ENCODE data around the gene PRSS12. TPM values are rescaled to one million over a fixed set of nuclear protein-coding genes. Genes with fewer than 3 reads are reported as not detected.

Gene PRSS12
- total and polyA plus RNA-seq, 2 experiments from 2014 or later: 5.5 to 12.9 TPM

DNA sequence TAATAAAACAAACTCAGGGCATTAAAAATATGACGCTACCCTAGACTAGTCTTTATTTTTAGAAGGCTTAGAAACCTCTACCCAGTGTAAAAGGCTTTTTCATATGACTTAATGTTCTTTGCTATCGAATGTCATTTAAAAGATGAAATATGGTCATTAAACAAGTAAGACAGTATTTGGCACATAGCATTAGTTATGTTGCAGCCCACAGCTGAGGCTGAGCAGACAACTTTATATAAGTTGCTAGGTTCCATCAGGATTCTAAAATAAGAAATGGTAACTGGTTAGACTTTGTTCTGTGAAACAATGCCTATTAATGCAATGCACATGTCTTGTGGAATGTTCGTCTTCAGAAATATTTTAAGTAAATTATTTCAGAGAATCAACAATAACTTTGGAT lies 10.4 kb upstream of the PRSS12 start:
- H3K9me2 ChIP-seq (ENCODE audit: insufficient read depth): no peaks in the 10 kb centered on the region
- no peaks in the 10 kb centered on the region for H3K9me3 Mint-ChIP-seq
- H3K4me1 ChIP-seq (ENCODE audit: insufficient read depth): peaks cover 19% of the 10 kb centered on the region
- H4K20me1 ChIP-seq (replicated peaks; ENCODE audit: insufficient read depth): no peaks in the 10 kb centered on the region
- DNase-seq (ENCODE audit: low spot score) (no peak), ATAC-seq (no peak)
- no peak overlapping the region for H3K27ac ChIP-seq (ENCODE audit: low read depth)
- peaks cover 2% of the 10 kb centered on the region for H3K27me3 Mint-ChIP-seq (ENCODE audit: insufficient read depth, low read depth, poor library complexity)
- no peaks in the 10 kb centered on the region for H3K36me3 Mint-ChIP-seq (ENCODE audit: low read depth)
- H3K4me2 ChIP-seq: peak overlapping the region; percentile 65; the same call in 1 of the 2 replicates
- no peaks in the 10 kb centered on the region for H3K79me2 ChIP-seq (replicated peaks; ENCODE audit: insufficient read depth)
- H3K4me3 Mint-ChIP-seq: no peak overlapping the region
- H3K27me3 ChIP-seq (ENCODE audit: insufficient read depth): no peaks in the 10 kb centered on the region
- H3F3A ChIP-seq (replicated peaks; ENCODE audit: low read depth): no peaks in the 10 kb centered on the region
- H2AFZ ChIP-seq: no peak overlapping the region; the same call in 1 of the 2 replicates
- H3K36me3 ChIP-seq (ENCODE audit: insufficient read depth): no peaks in the 10 kb centered on the region
- peak overlapping the region; percentile 62; the same call in 1 of the 2 replicates for H3K27ac Mint-ChIP-seq
- H3K4me3 ChIP-seq: no peak overlapping the region
- no peak for TF ChIP-seq STAT1 (IDR thresholded peaks at IDR 0.05; ENCODE audit: unreplicated experiment)
- TF ChIP-seq, protein P1, sequence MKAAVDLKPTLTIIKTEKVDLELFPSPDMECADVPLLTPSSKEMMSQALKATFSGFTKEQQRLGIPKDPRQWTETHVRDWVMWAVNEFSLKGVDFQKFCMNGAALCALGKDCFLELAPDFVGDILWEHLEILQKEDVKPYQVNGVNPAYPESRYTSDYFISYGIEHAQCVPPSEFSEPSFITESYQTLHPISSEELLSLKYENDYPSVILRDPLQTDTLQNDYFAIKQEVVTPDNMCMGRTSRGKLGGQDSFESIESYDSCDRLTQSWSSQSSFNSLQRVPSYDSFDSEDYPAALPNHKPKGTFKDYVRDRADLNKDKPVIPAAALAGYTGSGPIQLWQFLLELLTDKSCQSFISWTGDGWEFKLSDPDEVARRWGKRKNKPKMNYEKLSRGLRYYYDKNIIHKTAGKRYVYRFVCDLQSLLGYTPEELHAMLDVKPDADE (IDR thresholded peaks at IDR 0.05): no peak
- peaks cover 22% of the 10 kb centered on the region for H3K4me1 Mint-ChIP-seq

DNA sequence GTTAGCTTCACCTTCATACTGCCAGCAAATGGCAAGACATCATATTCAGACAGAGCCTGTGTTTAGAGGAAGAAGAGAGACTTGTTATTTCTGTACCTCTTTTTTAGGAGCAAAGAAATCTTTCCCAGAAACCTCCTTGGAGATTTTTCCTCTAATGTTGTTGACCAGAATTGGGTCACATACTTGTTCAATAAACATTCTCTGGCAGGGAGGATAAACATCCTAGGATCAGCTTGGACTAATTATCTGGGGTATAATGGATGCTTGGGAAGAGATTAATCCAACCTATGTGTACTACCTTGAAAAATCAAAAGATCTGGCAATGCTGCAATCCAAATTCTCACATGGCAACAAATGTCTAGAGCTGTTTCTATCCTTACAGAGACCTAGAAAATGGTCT lies 8.4 kb upstream of the PRSS12 start:
- H3K4me1 ChIP-seq (ENCODE audit: insufficient read depth): peaks cover 19% of the 10 kb centered on the region
- DNase-seq (ENCODE audit: low spot score) (no peak), ATAC-seq (no peak)
- H3K27me3 Mint-ChIP-seq (ENCODE audit: insufficient read depth, low read depth, poor library complexity): peaks cover 2% of the 10 kb centered on the region
- H3K27me3 ChIP-seq (ENCODE audit: insufficient read depth): no peaks in the 10 kb centered on the region
- no peak overlapping the region for H3K4me2 ChIP-seq
- no peaks in the 10 kb centered on the region for H3K36me3 Mint-ChIP-seq (ENCODE audit: low read depth)
- H4K20me1 ChIP-seq (replicated peaks; ENCODE audit: insufficient read depth): no peaks in the 10 kb centered on the region
- no peaks in the 10 kb centered on the region for H3K9me2 ChIP-seq (ENCODE audit: insufficient read depth)
- H3K36me3 ChIP-seq (ENCODE audit: insufficient read depth): no peaks in the 10 kb centered on the region
- H3K4me3 Mint-ChIP-seq: no peak overlapping the region
- no peak overlapping the region for H3K27ac ChIP-seq (ENCODE audit: low read depth)
- no peak overlapping the region for H2AFZ ChIP-seq
- no peak overlapping the region for H3K4me3 ChIP-seq
- H3K27ac Mint-ChIP-seq: no peak overlapping the region
- H3K4me1 Mint-ChIP-seq: peaks cover 24% of the 10 kb centered on the region
- H3F3A ChIP-seq (replicated peaks; ENCODE audit: low read depth): no peaks in the 10 kb centered on the region
- H3K9me3 Mint-ChIP-seq: no peaks in the 10 kb centered on the region
- no peaks in the 10 kb centered on the region for H3K79me2 ChIP-seq (replicated peaks; ENCODE audit: insufficient read depth)
- TF ChIP-seq EZH2 (IDR thresholded peaks at IDR 0.05; ENCODE audit: low read depth, unreplicated experiment) (no peak), JUNB (IDR thresholded peaks at IDR 0.05; ENCODE audit: unreplicated experiment) (no peak), ZNF114 (CRISPR knock-in tag; IDR thresholded peaks at IDR 0.05) (no peak), NANOG (IDR thresholded peaks at IDR 0.05; ENCODE audit: borderline replicate concordance) (no peak), STAT1 (IDR thresholded peaks at IDR 0.05; ENCODE audit: unreplicated experiment) (no peak), POLR2AphosphoS5 (IDR thresholded peaks at IDR 0.05; ENCODE audit: low read depth) (no peak)
- TF ChIP-seq, protein P2, sequence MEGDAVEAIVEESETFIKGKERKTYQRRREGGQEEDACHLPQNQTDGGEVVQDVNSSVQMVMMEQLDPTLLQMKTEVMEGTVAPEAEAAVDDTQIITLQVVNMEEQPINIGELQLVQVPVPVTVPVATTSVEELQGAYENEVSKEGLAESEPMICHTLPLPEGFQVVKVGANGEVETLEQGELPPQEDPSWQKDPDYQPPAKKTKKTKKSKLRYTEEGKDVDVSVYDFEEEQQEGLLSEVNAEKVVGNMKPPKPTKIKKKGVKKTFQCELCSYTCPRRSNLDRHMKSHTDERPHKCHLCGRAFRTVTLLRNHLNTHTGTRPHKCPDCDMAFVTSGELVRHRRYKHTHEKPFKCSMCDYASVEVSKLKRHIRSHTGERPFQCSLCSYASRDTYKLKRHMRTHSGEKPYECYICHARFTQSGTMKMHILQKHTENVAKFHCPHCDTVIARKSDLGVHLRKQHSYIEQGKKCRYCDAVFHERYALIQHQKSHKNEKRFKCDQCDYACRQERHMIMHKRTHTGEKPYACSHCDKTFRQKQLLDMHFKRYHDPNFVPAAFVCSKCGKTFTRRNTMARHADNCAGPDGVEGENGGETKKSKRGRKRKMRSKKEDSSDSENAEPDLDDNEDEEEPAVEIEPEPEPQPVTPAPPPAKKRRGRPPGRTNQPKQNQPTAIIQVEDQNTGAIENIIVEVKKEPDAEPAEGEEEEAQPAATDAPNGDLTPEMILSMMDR (conservative IDR thresholded peaks at IDR 0.05; ENCODE audit: low read depth in 2 of 2): no peak
- TF ChIP-seq, protein P1 (IDR thresholded peaks at IDR 0.05): no peak
- TF ChIP-seq, protein P3, sequence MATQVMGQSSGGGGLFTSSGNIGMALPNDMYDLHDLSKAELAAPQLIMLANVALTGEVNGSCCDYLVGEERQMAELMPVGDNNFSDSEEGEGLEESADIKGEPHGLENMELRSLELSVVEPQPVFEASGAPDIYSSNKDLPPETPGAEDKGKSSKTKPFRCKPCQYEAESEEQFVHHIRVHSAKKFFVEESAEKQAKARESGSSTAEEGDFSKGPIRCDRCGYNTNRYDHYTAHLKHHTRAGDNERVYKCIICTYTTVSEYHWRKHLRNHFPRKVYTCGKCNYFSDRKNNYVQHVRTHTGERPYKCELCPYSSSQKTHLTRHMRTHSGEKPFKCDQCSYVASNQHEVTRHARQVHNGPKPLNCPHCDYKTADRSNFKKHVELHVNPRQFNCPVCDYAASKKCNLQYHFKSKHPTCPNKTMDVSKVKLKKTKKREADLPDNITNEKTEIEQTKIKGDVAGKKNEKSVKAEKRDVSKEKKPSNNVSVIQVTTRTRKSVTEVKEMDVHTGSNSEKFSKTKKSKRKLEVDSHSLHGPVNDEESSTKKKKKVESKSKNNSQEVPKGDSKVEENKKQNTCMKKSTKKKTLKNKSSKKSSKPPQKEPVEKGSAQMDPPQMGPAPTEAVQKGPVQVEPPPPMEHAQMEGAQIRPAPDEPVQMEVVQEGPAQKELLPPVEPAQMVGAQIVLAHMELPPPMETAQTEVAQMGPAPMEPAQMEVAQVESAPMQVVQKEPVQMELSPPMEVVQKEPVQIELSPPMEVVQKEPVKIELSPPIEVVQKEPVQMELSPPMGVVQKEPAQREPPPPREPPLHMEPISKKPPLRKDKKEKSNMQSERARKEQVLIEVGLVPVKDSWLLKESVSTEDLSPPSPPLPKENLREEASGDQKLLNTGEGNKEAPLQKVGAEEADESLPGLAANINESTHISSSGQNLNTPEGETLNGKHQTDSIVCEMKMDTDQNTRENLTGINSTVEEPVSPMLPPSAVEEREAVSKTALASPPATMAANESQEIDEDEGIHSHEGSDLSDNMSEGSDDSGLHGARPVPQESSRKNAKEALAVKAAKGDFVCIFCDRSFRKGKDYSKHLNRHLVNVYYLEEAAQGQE (IDR thresholded peaks at IDR 0.05; ENCODE audit: unreplicated experiment): no peak

Measured in GM23338 (cell line).